Pancreas (tissue), 10 donors: ENCODE results near the gene TMEM45A. TPM values are rescaled to one million over a fixed set of nuclear protein-coding genes. Genes with fewer than 3 reads are reported as not detected.
A peak's percentile ranks its signal among the peaks of the same experiment; 100 is the strongest.

Experiments used
- ATAC-seq, 4 donors: fragments of 200-7000 bp; cut with Tn5 transposase; one replicate each; pipeline versions ENCODE4 v1.8.0 to v1.9.1; 2020; ENCODE audit warnings: mild to moderate bottlenecking in 4 of 4, moderate library complexity in 4 of 4
- DNase-seq, 6 donors: peaks; one replicate each; pipeline ENCODE4 v3.0.0-alpha.2; 2020
- FAIRE-seq: peaks from 2 replicates; lab custom pipeline; 2012; peaks lifted over from hg19 to GRCh38; lab: Jason Lieb, UNC
- H3K27ac ChIP-seq, 4 donors: fragments of 200-600 bp; sonication (generic); 1 replicate in 3 of 4; 2 replicates in 1 of 4; pipeline versions ENCODE4 v1.5.0 to v1.8.0; 2020
- H3K27me3 ChIP-seq, 4 donors: fragments of 200-600 bp; one replicate each; pipeline ENCODE4 v1.8.0; 2021
- H3K36me3 ChIP-seq, 3 donors: fragments of 200-600 bp; sonication (generic) in 1 of 3; one replicate each; pipeline versions ENCODE4 v1.5.0 to v1.8.0; 2020 to 2021
- H3K4me1 ChIP-seq, 3 donors: fragments of 200-600 bp; one replicate each; pipeline ENCODE4 v1.8.0; 2021
- H3K4me3 ChIP-seq, 4 donors: fragments of 200-600 bp; sonication (generic) in 2 of 4; one replicate each; pipeline versions ENCODE4 v1.5.0 to v1.8.0; 2020 to 2021
- H3K9me3 ChIP-seq, 4 donors: fragments of 200-600 bp; one replicate each; pipeline ENCODE4 v1.8.0; 2021
- WGBS, 2 donors: extraction: QIAGEN DNeasy Blood & Tissue Kit; methylation state at CpG; one replicate each; pipeline ENCODE4 v1.1.7; 2013; 5-methylcytosine and 5-hydroxymethylcytosine counted together
- intact Hi-C, 3 donors: fragments of 100-400 bp; cut with DNase I; formaldehyde crosslinking; loops; one replicate each; pipeline versions ENCODE4 v1.11.1 to v1.14.2; 2022
- polyA plus RNA-seq, 2 donors: library from polyadenylated mRNA; stranded (reverse); fragments of 200-250 nt; gene quantifications; one replicate each; pipeline ENCODE4 v1.2.3, GENCODE V29; 2013
- total RNA-seq, 6 donors: library from RNA; stranded (reverse); fragmentation: NEBNext Ultra II Directional in 4 of 6; extraction: Animal tissue kit (Norgen Biotek cat#: 25700) in 4 of 6; gene quantifications; one replicate each; pipeline versions ENCODE4 v1.2.1 to v1.2.4, GENCODE V29; 2021 to 2023
- TF ChIP-seq, protein P1 (sequence below), 4 donors: fragments of 200-600 bp; sonication (generic) in 3 of 4; IDR thresholded peaks; one replicate each; pipeline versions ENCODE4 v1.5.0 to v1.8.0; 2021; ENCODE audit warnings: antibody characterized with exemption in 4 of 4
- donor health status: healthy with polysubstance abuse.
- donor health status: DM: no; HTN: no; CAD: no; lungs with moderate emphysema.
- donor health status: DM: no; HTN: no; CAD: no.
- donor health status: control.
- donor health status: control.
- donor health status: Bipolar disorder and iron deficiency.
- donor health status: DM: yes; HTN: yes; CAD: no.
- donor health status: DM: no; HTN: no; CAD: no.
- donor health status: DM: no; HTN: no; CAD: no.
- donor health status: DM: yes; HTN: yes; CAD: no.

Gene TMEM45A
- total and polyA plus RNA-seq, 8 donors, result 4.2 to 15.1 (median 8.6) TPM

DNA sequence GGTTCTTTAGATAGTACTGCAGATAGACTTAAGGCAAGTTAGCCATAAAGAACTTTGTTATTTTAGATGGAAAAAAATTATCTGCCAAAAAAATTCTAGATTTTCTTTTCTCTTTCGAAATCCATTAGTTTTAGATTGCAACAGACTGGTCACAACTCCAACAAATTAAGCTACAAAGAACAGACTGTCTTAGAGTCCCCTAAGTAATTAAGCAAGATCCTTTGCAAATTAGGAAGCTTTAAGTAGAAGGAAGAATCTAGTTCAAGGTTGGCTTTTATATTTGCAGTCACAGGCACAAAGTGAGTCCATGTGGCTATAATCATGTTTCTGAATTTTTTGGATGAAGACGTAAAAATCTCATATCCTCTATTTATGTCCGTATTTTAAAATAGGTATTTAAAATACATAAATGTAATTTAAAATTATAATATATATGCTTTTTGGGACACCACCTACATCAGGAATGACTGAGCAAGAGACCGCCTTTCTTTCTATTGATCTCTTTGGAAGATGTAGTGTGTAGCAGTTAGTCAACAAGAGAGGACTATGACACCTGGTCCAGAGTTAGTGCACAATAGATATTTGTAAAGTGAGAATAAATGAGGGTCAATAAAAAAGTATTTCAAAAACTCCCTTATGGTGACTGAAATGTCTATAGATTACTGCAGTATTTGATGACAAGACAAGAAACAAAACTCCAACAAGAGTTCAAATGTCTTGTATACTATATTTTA, 34.4 kb downstream of the TMEM45A start:
- Histone ChIP-seq H3K36me3 (no peaks in the 10 kb centered on the region), H3K27ac (no peak overlapping the region), H3K4me1 (no peaks in the 10 kb centered on the region), H3K27me3 (no peaks in the 10 kb centered on the region), H3K9me3 (no peaks in the 10 kb centered on the region), H3K4me3 (no peak overlapping the region)
- DNase-seq (no peak), ATAC-seq (peak in 2 of 4 donors; percentile 15 to 31), FAIRE-seq (no peak)
- intact Hi-C loops, result no loop called here
- WGBS, 2 donors, result 91 to 93% methylated on average over 4 of the region's 4 CpGs
- TF ChIP-seq, protein P1, sequence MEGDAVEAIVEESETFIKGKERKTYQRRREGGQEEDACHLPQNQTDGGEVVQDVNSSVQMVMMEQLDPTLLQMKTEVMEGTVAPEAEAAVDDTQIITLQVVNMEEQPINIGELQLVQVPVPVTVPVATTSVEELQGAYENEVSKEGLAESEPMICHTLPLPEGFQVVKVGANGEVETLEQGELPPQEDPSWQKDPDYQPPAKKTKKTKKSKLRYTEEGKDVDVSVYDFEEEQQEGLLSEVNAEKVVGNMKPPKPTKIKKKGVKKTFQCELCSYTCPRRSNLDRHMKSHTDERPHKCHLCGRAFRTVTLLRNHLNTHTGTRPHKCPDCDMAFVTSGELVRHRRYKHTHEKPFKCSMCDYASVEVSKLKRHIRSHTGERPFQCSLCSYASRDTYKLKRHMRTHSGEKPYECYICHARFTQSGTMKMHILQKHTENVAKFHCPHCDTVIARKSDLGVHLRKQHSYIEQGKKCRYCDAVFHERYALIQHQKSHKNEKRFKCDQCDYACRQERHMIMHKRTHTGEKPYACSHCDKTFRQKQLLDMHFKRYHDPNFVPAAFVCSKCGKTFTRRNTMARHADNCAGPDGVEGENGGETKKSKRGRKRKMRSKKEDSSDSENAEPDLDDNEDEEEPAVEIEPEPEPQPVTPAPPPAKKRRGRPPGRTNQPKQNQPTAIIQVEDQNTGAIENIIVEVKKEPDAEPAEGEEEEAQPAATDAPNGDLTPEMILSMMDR (IDR thresholded peaks at IDR 0.05), result no peak

DNA sequence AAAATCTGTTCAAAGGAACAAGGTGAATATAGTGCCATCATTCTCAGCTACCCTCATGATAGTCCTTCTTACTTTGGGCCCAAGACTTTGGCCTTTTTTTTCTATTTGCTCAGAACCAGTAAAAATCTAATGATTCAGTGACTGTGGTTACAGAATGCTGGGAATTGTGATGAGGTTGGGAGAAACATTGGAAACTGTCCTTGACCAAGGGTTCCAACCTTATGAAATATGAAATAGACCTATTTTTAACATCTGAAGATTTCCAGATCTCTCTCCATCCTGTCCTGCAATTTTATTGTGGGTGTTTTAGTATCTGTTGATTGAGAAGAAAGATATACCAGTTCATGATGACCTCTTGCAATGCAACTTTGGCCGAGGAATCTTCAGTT, 34.9 kb downstream of the TMEM45A start:
- Histone ChIP-seq H3K9me3 (no peaks in the 10 kb centered on the region), H3K4me3 (no peak overlapping the region), H3K4me1 (no peaks in the 10 kb centered on the region), H3K27me3 (no peaks in the 10 kb centered on the region), H3K36me3 (no peaks in the 10 kb centered on the region), H3K27ac (no peak overlapping the region)
- no peak for DNase-seq
- ATAC-seq, result peak in 3 of 4 donors; percentile 17 to 36 (median 30)
- FAIRE-seq, result no peak
- WGBS, 2 donors, result 93 to 96% methylated on average over 1 of the region's 1 CpG
- intact Hi-C loops, result no loop called here
- TF ChIP-seq, protein P1 (IDR thresholded peaks at IDR 0.05), result no peak

DNA sequence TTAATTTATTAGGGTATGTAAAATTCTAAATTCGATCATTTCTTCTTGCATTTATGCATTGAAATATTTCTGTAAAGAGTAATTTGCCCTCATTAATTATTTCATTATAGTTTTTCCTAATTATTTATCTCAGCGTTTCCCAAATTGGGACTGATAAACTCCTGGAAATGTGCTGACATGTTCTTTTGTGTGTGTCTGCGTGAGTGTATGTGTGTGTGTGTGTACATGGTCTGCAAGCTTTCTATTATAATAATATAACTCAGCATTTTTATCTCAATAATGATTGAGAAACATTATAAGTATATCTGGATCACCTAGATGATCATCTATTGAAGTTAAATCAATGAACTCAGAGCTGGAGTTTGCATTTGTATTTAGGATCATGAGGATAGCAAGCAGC, 38.7 kb downstream of the TMEM45A start:
- Histone ChIP-seq H3K27ac (no peak overlapping the region), H3K27me3 (no peaks in the 10 kb centered on the region), H3K4me3 (no peak overlapping the region), H3K36me3 (no peaks in the 10 kb centered on the region), H3K9me3 (no peaks in the 10 kb centered on the region), H3K4me1 (peaks cover 8 to 13% (median 13%) of the 10 kb centered on the region in 3 donors)
- intact Hi-C loops, result no loop called here
- no peak for FAIRE-seq
- TF ChIP-seq, protein P1 (IDR thresholded peaks at IDR 0.05), result no peak
- WGBS, 2 donors, result 86 to 89% methylated on average over 3 of the region's 3 CpGs
- no peak for DNase-seq
- no peak for ATAC-seq

DNA sequence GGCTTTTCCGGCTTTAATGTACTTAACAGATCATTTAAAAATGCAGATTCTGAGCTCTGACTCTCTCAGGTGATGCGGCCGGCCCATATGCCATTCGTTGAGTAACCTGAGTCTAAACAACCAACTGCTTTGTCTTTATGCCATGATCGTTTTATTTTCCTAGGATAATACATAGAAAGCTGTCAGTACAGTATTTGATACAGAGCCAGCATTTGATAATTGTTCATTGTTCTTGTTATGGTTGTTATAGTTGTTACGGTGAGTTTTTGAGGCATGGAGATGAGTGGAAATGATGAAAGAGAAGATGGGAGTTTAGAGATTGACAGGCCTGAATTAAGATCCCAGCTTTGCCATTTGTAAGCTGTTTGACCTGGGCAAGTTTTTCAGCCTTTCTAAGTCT, 40.0 kb downstream of the TMEM45A start:
- intact Hi-C loops, result no loop called here
- H3K4me3 ChIP-seq, result no peak overlapping the region
- H3K36me3 ChIP-seq, result no peaks in the 10 kb centered on the region
- H3K9me3 ChIP-seq, result no peaks in the 10 kb centered on the region
- H3K27ac ChIP-seq, result no peak overlapping the region
- TF ChIP-seq, protein P1 (IDR thresholded peaks at IDR 0.05), result no peak
- whole genome bisulfite sequencing, 2 donors, result 68 to 76% methylated on average over 6 of the region's 6 CpGs
- H3K27me3 ChIP-seq, result no peaks in the 10 kb centered on the region
- peaks cover 8 to 19% (median 15%) of the 10 kb centered on the region in 3 donors for H3K4me1 ChIP-seq
- DNase-seq (no peak), FAIRE-seq (no peak), ATAC-seq (no peak)

DNA sequence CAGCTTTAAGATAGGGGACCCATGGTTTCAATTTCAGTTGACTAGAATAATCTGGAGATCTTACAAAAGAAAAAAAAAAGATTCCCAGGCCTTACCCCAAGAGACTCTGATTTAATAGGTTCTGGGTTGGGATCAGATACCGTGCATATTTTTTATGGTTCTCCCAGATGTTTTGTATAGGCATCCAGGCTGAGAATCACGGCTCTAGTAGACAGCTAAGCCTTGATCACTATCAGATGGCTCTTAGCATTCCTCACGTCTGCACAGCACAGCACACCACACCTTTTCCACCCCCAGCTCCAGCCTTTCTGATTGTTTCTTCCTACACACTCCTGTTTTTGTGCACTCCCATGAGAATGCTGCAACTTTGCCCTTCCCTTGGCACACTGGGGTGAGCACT, 40.8 kb downstream of the TMEM45A start:
- FAIRE-seq, result no peak
- H3K4me1 ChIP-seq, result peaks cover 8 to 19% (median 15%) of the 10 kb centered on the region in 3 donors
- TF ChIP-seq, protein P1 (IDR thresholded peaks at IDR 0.05), result no peak
- WGBS, 2 donors, result 89 to 92% methylated on average over 3 of the region's 3 CpGs
- H3K9me3 ChIP-seq, result no peaks in the 10 kb centered on the region
- no peak for DNase-seq
- ATAC-seq, result no peak
- no peak overlapping the region for H3K4me3 ChIP-seq
- no peak overlapping the region for H3K27ac ChIP-seq
- intact Hi-C loops, result no loop called here
- no peaks in the 10 kb centered on the region for H3K27me3 ChIP-seq
- H3K36me3 ChIP-seq, result no peaks in the 10 kb centered on the region
